Panc1 (cell line): ENCODE measurements around the gene OAS1. TPM values are rescaled to one million over a fixed set of nuclear protein-coding genes. Genes with fewer than 3 reads are reported as not detected.
A peak's percentile ranks its signal among the peaks of the same experiment; 100 is the strongest.

Experiments
- ATAC-seq: fragments of 200-7000 bp; cut with Tn5 transposase; 2 replicates; pipeline ENCODE4 v1.9.1; 2020; ENCODE audit warnings: mild to moderate bottlenecking, moderate library complexity
- BruUV-seq: library from RNA; stranded (reverse); fragments of 400-500 nt; replicated peaks from 2 replicates; lab custom pipeline; 2021; lab: Mats Ljungman, UMichigan
- CTCF ChIA-PET: fragments of 300-600 bp; sonication (Branson Sonifier 250); formaldehyde crosslinking; loops from one replicate; lab custom pipeline; 2022; ENCODE audit warnings: antibody characterized with exemption; lab: Charles Lee
- POLR2A ChIA-PET: fragments of 300-600 bp; sonication (Branson Sonifier 250); formaldehyde crosslinking; loops from one replicate; lab custom pipeline; 2022; ENCODE audit warnings: antibody characterized with exemption; lab: Charles Lee
- DNase-seq: peaks from one replicate; pipeline ENCODE4 v3.0.0-alpha.2; 2010; ENCODE audit warnings: low read depth, low spot score
- H3K27ac ChIP-seq: 2 replicates; pipeline ENCODE4 v1.5.1; 2011; ENCODE audit warnings: mild to moderate bottlenecking, low read length, inconsistent platforms
- H3K27me3 ChIP-seq: fragments of 200-500 bp; sonication (Bioruptor generic); 2 replicates; pipeline ENCODE4 v1.6.0; 2014; ENCODE audit warnings: low read length, inconsistent platforms; ENCODE audit not compliant: control insufficient read depth, insufficient read depth
- H3K36me3 ChIP-seq: fragments of 200-500 bp; sonication (Bioruptor generic); 2 replicates; pipeline ENCODE4 v1.5.1; 2014; ENCODE audit warnings: inconsistent platforms, mild to moderate bottlenecking, low read length, moderate library complexity; ENCODE audit not compliant: control insufficient read depth, insufficient read depth
- H3K4me1 ChIP-seq: 2 replicates; pipeline ENCODE4 v1.5.1; 2011; ENCODE audit warnings: inconsistent platforms, mild to moderate bottlenecking, low read length, moderate library complexity; ENCODE audit not compliant: control insufficient read depth, insufficient read depth
- H3K4me3 ChIP-seq, 2 experiments: 2 replicates each; pipeline ENCODE4 v1.5.1; 2011 to 2012; ENCODE audit warnings: low read depth in 2 of 2, low read length in 2 of 2, mild to moderate bottlenecking in 2 of 2, inconsistent platforms in 1 of 2, moderate library complexity in 1 of 2
- H3K9me3 ChIP-seq: fragments of 200-500 bp; sonication (Bioruptor generic); 2 replicates; pipeline ENCODE4 v1.5.1; 2014; ENCODE audit warnings: low read depth, mild to moderate bottlenecking, inconsistent platforms, low read length, moderate library complexity; ENCODE audit not compliant: control insufficient read depth, insufficient read depth
- POLR2AphosphoS5 ChIP-seq: IDR thresholded peaks from 2 replicates; pipeline ENCODE4 v1.6.1; 2012; ENCODE audit warnings: mild to moderate bottlenecking, low read depth, low read length, moderate library complexity
- SIN3A ChIP-seq: IDR thresholded peaks from 2 replicates; pipeline ENCODE4 v1.6.1; 2012; ENCODE audit warnings: low read depth, mild to moderate bottlenecking, low read length, moderate library complexity, borderline replicate concordance; ENCODE audit not compliant: insufficient read depth
- TCF7L2 ChIP-seq: IDR thresholded peaks from 2 replicates; pipeline ENCODE4 v1.6.1; 2011; ENCODE audit warnings: mild to moderate bottlenecking, low read depth, low read length, inconsistent platforms
- in situ Hi-C: cut with HindIII; loops from 2 replicates; pipeline ENCODE4 v1.10.0; 2016; ENCODE audit warnings: low sequenced_read_pairs, low pct_unique_long_range_greater_than_20kb
- intact Hi-C: fragments of 100-400 bp; cut with micrococcal nuclease; formaldehyde crosslinking; loops from one replicate; pipeline ENCODE4 v1.10.0; 2022; ENCODE audit not compliant: unreplicated experiment
- total RNA-seq: library from RNA; stranded (reverse); gene quantifications from one replicate; pipeline ENCODE4 v1.2.1, GENCODE V29; 2021; ENCODE audit not compliant: unreplicated experiment
- TF ChIP-seq, protein P1 (sequence below), 2 experiments: IDR thresholded peaks; 2 replicates each; pipeline ENCODE4 v1.6.1; 2011 to 2012; ENCODE audit warnings: low read depth in 2 of 2, control low read depth in 1 of 2, low read length in 1 of 2, mild to moderate bottlenecking in 1 of 2, moderate library complexity in 1 of 2; ENCODE audit not compliant: insufficient read depth in 1 of 2
- TF ChIP-seq, protein P2 (sequence below): fragments of 450-650 bp; IDR thresholded peaks from 2 replicates; pipeline ENCODE4 v1.5.1; 2017; ENCODE audit warnings: mild to moderate bottlenecking

Gene OAS1
- total RNA-seq, 1 experiment from 2014 or later: 4.5 TPM

DNA sequence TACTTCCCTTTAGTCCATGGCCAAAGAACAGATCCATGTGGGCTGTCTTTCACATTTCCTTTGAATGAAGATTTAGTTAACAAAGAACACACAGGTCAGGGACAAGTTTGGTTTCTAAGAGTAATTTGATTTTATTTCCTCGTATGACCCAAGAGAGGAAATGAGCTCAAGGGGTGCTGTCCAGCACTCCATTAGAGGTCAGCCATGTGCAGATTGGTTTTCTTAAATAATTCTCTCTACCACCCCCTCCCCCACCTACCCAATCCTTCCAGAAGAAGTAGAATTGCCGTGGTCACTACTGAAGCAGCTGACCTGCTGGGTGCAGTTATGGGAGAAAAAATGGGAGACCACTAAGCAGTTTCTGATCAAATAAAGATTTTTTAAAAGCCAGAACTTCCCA lies 13.9 kb upstream of the OAS1 start:
- H3K27me3 ChIP-seq: 0 out of 2 replicates have a peak, but pooled peaks cover 2% of the 10 kb centered on the region
- no peaks in the 10 kb centered on the region for H3K9me3 ChIP-seq
- H3K36me3 ChIP-seq: no peaks in the 10 kb centered on the region
- in situ Hi-C loops (no loop called here), intact Hi-C loops (no loop called here)
- H3K4me3 ChIP-seq: no peak overlapping the region
- no peak for TF ChIP-seq POLR2AphosphoS5
- TF ChIP-seq, protein P1, sequence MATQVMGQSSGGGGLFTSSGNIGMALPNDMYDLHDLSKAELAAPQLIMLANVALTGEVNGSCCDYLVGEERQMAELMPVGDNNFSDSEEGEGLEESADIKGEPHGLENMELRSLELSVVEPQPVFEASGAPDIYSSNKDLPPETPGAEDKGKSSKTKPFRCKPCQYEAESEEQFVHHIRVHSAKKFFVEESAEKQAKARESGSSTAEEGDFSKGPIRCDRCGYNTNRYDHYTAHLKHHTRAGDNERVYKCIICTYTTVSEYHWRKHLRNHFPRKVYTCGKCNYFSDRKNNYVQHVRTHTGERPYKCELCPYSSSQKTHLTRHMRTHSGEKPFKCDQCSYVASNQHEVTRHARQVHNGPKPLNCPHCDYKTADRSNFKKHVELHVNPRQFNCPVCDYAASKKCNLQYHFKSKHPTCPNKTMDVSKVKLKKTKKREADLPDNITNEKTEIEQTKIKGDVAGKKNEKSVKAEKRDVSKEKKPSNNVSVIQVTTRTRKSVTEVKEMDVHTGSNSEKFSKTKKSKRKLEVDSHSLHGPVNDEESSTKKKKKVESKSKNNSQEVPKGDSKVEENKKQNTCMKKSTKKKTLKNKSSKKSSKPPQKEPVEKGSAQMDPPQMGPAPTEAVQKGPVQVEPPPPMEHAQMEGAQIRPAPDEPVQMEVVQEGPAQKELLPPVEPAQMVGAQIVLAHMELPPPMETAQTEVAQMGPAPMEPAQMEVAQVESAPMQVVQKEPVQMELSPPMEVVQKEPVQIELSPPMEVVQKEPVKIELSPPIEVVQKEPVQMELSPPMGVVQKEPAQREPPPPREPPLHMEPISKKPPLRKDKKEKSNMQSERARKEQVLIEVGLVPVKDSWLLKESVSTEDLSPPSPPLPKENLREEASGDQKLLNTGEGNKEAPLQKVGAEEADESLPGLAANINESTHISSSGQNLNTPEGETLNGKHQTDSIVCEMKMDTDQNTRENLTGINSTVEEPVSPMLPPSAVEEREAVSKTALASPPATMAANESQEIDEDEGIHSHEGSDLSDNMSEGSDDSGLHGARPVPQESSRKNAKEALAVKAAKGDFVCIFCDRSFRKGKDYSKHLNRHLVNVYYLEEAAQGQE (IDR thresholded peaks at IDR 0.05; ENCODE audit: insufficient read depth in 1 of 2, low read depth in 2 of 2, low read length in 1 of 2): peak in 1 of 2 experiments; percentile 62; a peak in 1 of 4 replicates
- no peaks in the 10 kb centered on the region for H3K4me1 ChIP-seq
- DNase-seq: no peak
- POLR2A ChIA-PET: no interaction called here
- CTCF ChIA-PET: no interaction called here
- no peak for ATAC-seq
- no peak overlapping the region for H3K27ac ChIP-seq
- BruUV-seq: no TSS peak

- DNase-seq: no peak
- in situ Hi-C loops (no loop called here), intact Hi-C loops (no loop called here)
- 0 out of 2 replicates have a peak, but pooled peaks cover 2% of the 10 kb centered on the region for H3K27me3 ChIP-seq
- no peaks in the 10 kb centered on the region for H3K9me3 ChIP-seq
- no peak for TF ChIP-seq TCF7L2
- TF ChIP-seq, protein P2, sequence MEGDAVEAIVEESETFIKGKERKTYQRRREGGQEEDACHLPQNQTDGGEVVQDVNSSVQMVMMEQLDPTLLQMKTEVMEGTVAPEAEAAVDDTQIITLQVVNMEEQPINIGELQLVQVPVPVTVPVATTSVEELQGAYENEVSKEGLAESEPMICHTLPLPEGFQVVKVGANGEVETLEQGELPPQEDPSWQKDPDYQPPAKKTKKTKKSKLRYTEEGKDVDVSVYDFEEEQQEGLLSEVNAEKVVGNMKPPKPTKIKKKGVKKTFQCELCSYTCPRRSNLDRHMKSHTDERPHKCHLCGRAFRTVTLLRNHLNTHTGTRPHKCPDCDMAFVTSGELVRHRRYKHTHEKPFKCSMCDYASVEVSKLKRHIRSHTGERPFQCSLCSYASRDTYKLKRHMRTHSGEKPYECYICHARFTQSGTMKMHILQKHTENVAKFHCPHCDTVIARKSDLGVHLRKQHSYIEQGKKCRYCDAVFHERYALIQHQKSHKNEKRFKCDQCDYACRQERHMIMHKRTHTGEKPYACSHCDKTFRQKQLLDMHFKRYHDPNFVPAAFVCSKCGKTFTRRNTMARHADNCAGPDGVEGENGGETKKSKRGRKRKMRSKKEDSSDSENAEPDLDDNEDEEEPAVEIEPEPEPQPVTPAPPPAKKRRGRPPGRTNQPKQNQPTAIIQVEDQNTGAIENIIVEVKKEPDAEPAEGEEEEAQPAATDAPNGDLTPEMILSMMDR: no peak
- CTCF ChIA-PET: no interaction called here
- H3K4me3 ChIP-seq: no peak overlapping the region
- no peaks in the 10 kb centered on the region for H3K36me3 ChIP-seq
- BruUV-seq: no TSS peak
- no peak overlapping the region for H3K27ac ChIP-seq
- POLR2A ChIA-PET: no interaction called here
- no peak for ATAC-seq
- no peaks in the 10 kb centered on the region for H3K4me1 ChIP-seq
Measured at GRCh38 chr12:112894128-112894527, 12.6 kb upstream of the OAS1 start.

- POLR2A ChIA-PET: no interaction called here
- DNase-seq: no peak
- CTCF ChIA-PET: no interaction called here
- Histone ChIP-seq H3K9me3 (no peaks in the 10 kb centered on the region), H3K4me1 (no peaks in the 10 kb centered on the region), H3K4me3 (no peak overlapping the region), H3K27me3 (0 out of 2 replicates have a peak, but pooled peaks cover 2% of the 10 kb centered on the region), H3K27ac (no peak overlapping the region), H3K36me3 (no peaks in the 10 kb centered on the region)
- in situ Hi-C loops (no loop called here), intact Hi-C loops (no loop called here)
- ATAC-seq: no peak
- TF ChIP-seq TCF7L2 (no peak), SIN3A (no peak), POLR2AphosphoS5 (no peak)
- TF ChIP-seq, protein P1 (IDR thresholded peaks at IDR 0.05; ENCODE audit: insufficient read depth in 1 of 2, low read depth in 2 of 2, low read length in 1 of 2): no peak
- TF ChIP-seq, protein P2: no peak
- BruUV-seq: no TSS peak
Measured at GRCh38 chr12:112898380-112898779, 8.4 kb upstream of the OAS1 start.
